ENCODE data around the gene PPIL1. TPM values are rescaled to one million over a fixed set of nuclear protein-coding genes. Genes with fewer than 3 reads are reported as not detected.
A peak's percentile ranks its signal among the peaks of the same experiment; 100 is the strongest.

The PPIL1 gene
- total and polyA plus RNA-seq, 2 of the 13 experiments (the other 11 are each of a cell fraction or from before 2014, with no cell fraction given), result 74.2 to 144 TPM

DNA sequence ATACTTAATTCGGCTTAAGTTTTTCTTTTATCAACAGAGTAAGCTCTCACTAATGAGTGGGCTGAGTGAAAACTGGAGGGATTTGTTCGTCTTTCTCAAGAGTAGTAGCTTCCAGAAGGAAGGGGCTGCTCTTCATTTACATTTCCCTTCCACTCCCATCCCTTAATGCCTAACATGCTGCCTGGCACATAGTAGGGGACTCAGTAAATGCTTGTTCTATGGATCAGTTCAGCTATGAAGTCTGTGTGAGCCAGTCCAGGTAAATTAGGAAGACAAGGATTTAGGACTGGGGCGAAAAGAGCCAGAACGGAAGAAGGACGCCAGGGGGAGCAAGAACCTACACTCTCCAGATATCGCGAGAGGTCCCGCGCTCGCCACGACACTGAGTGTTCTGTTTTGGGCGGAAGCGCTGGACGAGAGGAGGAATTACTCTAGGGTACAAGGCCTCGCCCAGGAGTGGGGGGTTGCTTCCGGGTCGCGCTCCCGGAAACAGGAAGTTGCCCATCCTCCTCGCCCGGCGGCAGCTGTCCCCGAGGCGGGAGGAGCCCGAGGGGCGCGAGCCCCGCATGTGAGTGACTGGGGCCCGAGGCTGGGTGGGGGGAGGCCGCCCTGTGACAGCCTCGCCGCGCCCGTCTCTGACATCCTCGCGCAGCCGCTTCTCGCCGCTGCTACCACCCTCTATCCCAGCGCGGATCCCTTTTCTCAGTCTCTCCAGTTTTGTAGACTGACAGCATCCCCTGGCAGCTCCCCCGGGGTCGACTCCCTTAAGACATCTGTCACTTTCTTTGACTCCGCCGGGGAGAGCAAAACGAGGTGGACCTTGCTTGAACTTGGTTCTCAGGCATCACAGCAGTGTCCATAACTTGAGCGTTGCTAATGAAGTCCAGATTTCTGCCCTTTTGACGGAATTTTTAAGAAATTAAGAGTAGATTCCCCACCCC lies 11.1 kb upstream of the PPIL1 start, which contains the start of gene C6orf89 (continued):
- TF ChIP-seq, protein P1, sequence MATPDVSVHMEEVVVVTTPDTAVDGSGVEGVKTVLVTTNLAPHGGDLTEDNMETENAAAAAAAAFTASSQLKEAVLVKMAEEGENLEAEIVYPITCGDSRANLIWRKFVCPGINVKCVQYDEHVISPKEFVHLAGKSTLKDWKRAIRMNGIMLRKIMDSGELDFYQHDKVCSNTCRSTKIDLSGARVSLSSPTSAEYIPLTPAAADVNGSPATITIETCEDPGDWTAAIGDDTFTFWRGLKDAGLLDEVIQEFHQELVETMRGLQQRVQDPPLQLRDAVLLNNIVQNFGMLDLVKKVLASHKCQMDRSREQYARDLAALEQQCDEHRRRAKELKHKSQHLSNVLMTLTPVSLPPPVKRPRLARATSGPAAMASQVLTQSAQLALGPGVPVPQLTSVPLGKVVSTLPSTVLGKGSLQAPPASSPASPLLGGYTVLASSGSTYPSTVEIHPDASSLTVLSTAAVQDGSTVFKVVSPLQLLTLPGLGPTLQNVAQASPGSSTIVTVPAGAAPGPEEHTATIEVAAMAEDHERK (CRISPR knock-in tag; IDR thresholded peaks at IDR 0.05; ENCODE audit: low read depth), result no peak; the same call in 1 of the 2 replicates
- TF ChIP-seq SIX1 (CRISPR knock-in tag; IDR thresholded peaks at IDR 0.05; ENCODE audit: borderline replicate concordance) (peak; percentile 47; the same call in 1 of the 2 replicates), ZFYVE20 (CRISPR knock-in tag; IDR thresholded peaks at IDR 0.05; ENCODE audit: borderline replicate concordance, low read depth) (no peak), ZKSCAN1 (IDR thresholded peaks at IDR 0.05; ENCODE audit: low read length) (peak; percentile 82; the same call in 1 of the 2 replicates), CHD2 (IDR thresholded peaks at IDR 0.05; ENCODE audit: low read depth, low read length) (peak; percentile 97), ZNF607 (CRISPR knock-in tag; IDR thresholded peaks at IDR 0.05; ENCODE audit: borderline replicate concordance) (peak; percentile 95), GMEB1 (CRISPR knock-in tag; IDR thresholded peaks at IDR 0.05; ENCODE audit: borderline replicate concordance) (peak; percentile 80), ZNF652 (CRISPR knock-in tag; IDR thresholded peaks at IDR 0.05; ENCODE audit: borderline replicate concordance, low read depth) (peak; percentile 70), BORCS8-MEF2B (CRISPR knock-in tag; IDR thresholded peaks at IDR 0.05) (peak; percentile 74), TCF12 (IDR thresholded peaks at IDR 0.05) (no peak), TCF12 (CRISPR knock-in tag; IDR thresholded peaks at IDR 0.05) (no peak), ZNF687 (CRISPR knock-in tag; IDR thresholded peaks at IDR 0.05) (peak; percentile 98), FLYWCH1 (CRISPR knock-in tag; IDR thresholded peaks at IDR 0.05) (no peak), ZNF383 (CRISPR knock-in tag; IDR thresholded peaks at IDR 0.05; ENCODE audit: borderline replicate concordance) (peak; percentile 95), WIZ (CRISPR knock-in tag; IDR thresholded peaks at IDR 0.05) (peak; percentile 53; the same call in 1 of the 2 replicates)
- TF ChIP-seq, protein P2, sequence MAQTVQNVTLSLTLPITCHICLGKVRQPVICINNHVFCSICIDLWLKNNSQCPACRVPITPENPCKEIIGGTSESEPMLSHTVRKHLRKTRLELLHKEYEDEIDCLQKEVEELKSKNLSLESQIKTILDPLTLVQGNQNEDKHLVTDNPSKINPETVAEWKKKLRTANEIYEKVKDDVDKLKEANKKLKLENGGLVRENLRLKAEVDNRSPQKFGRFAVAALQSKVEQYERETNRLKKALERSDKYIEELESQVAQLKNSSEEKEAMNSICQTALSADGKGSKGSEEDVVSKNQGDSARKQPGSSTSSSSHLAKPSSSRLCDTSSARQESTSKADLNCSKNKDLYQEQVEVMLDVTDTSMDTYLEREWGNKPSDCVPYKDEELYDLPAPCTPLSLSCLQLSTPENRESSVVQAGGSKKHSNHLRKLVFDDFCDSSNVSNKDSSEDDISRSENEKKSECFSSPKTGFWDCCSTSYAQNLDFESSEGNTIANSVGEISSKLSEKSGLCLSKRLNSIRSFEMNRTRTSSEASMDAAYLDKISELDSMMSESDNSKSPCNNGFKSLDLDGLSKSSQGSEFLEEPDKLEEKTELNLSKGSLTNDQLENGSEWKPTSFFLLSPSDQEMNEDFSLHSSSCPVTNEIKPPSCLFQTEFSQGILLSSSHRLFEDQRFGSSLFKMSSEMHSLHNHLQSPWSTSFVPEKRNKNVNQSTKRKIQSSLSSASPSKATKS (CRISPR knock-in tag; IDR thresholded peaks at IDR 0.05), result 0 out of 2 replicates have a peak, but pooled peaks have one; percentile 56
- TF ChIP-seq, protein P3, sequence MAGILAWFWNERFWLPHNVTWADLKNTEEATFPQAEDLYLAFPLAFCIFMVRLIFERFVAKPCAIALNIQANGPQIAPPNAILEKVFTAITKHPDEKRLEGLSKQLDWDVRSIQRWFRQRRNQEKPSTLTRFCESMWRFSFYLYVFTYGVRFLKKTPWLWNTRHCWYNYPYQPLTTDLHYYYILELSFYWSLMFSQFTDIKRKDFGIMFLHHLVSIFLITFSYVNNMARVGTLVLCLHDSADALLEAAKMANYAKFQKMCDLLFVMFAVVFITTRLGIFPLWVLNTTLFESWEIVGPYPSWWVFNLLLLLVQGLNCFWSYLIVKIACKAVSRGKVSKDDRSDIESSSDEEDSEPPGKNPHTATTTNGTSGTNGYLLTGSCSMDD (CRISPR knock-in tag; IDR thresholded peaks at IDR 0.05), result no peak

Measured in HepG2 (cell line).